H1 (cell line): ENCODE measurements around the gene PDHX. TPM values are rescaled to one million over a fixed set of nuclear protein-coding genes. Genes with fewer than 3 reads are reported as not detected.

Source experiments
- ASH2L ChIP-seq: fragments of 200-600, 300-600 bp; sonication (generic); IDR thresholded peaks from one replicate; pipeline ENCODE4 v1.7.1; 2017; ENCODE audit warnings: low read length
- CBX8 ChIP-seq: fragments of 300-800, 300-1000 bp; sonication (generic); IDR thresholded peaks from 2 replicates; pipeline ENCODE4 v1.7.1; 2016; ENCODE audit warnings: low read depth, low read length, borderline replicate concordance
- CHD7 ChIP-seq: fragments of 300-600 bp; sonication (generic); IDR thresholded peaks from 2 replicates; pipeline ENCODE4 v1.7.1; 2012; ENCODE audit warnings: low read length, moderate library complexity, mild to moderate bottlenecking, inconsistent platforms; ENCODE audit not compliant: insufficient replicate concordance
- polyA plus RNA-seq, 7 experiments: library from polyadenylated mRNA; depleted of rRNA in 3 of 7; stranded (reverse) in 5 of 7; unstranded in 2 of 7; fragments of >200 nt in 5 of 7; fragments of 200-250 nt in 2 of 7; gene quantifications; 1 replicate in 5 of 7; 2 replicates in 1 of 7; 4 replicates in 1 of 7; pipeline versions ENCODE4 v1.2.1 to v1.2.3, GENCODE V29; 2011 to 2013; ENCODE audit warnings: missing spikeins in 2 of 7, mixed read lengths in 2 of 7
- total RNA-seq: library from RNA; stranded (reverse); fragmentation: NEBNext Ultra II Directional; extraction: Animal tissue kit (Norgen Biotek cat#: 25700); gene quantifications from 2 replicates; pipeline ENCODE4 v1.2.1, GENCODE V29; 2021

Gene PDHX
- total and polyA plus RNA-seq, 2 of the 8 experiments (the other 6 are each of a cell fraction or from before 2014, with no cell fraction given): 12.4 to 51.9 TPM

- TF ChIP-seq CHD7 (no peak), ASH2L (no peak), CBX8 (no peak)
These were observed 80.5 kb downstream of the PDHX start (continued) for GRCh38 chr11:34996958-34997357.
